IPS-18c (cell line): ENCODE measurements around the gene ATP4A.

Source experiments
- H3K4me3 ChIP-seq: 2 replicates; pipeline ENCODE4 v1.7.0; 2013; ENCODE audit warnings: low read depth, mild to moderate bottlenecking, low read length, moderate library complexity; ENCODE audit not compliant: insufficient read depth
- H3K9me3 ChIP-seq: one replicate; pipeline ENCODE4 v1.6.1; 2013; ENCODE audit warnings: mild to moderate bottlenecking, low read length, moderate library complexity; ENCODE audit not compliant: control insufficient read depth, insufficient read depth

Gene ATP4A

GRCh38 chr19:35516310-35516709 lies 47.1 kb downstream of the ATP4A start:
- Histone ChIP-seq H3K4me3 (no peak overlapping the region), H3K9me3 (no peaks in the 10 kb centered on the region)

DNA sequence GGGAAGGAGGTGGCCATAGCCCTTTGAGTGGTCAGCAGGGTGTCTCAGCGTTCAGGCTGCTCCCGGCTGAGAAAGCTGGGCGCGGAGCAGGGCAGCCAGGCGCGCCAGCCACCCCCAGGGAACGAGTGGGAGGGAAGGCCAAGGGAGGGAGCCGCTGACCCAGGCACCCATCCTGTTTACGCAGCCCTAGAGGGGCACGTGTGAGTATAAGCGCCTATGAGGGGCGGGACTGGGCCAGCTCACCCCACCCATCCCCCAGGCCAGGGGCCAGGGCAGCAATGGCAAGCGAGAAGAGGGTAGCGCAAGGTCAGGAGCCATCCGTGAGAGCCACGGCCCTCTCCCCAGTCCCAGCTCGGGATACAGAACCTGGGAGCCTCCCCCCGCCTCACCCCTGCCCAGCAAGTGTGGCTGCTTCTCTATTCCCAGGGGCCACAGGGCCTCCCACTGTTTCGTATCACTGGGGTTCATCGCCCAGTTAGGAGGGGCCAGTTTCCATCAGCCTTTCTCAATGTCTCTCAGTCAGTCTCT lies 49.1 kb downstream of the ATP4A start:
- H3K9me3 ChIP-seq, result no peaks in the 10 kb centered on the region
- peak overlapping the region; percentile 32 for H3K4me3 ChIP-seq

DNA sequence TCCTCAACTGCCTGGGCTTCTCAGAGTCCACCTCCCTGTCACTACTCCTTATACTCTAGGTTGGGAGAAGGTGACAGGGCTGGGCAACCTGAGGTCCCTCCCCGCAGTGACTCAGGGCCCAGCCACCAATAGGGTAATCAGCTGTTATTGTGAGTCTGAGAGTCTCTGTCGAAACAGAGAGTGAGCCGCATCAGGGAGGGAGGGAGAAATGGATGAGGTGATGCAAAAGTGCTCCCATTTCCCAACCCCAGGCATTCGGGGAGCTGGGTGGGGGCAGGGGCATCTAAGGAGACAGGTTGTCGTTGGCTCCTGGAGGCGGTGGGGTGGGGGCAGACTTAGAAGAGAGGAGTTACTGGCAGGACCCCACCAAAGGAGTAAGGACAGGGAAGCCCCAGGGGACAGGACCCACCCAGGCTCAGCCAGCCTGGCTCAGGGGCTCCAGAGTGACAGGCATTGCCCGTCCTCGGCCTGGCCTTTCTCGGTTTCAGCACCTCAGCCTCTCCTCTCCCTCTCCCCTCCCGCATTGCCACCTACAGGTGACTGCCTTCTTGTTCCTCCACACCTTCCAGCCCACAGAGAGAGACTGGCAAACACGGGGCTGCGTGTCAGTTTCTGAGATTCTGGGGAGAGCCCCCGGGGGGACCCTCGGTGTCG lies 49.7 kb downstream of the ATP4A start, which contains the start of gene DMKN:
TSS of gene DMKN (minus strand) at position 22 of the 654 bp plus-strand sequence. CDS start 174 bp downstream, outside the sequence.
- H3K4me3 ChIP-seq, result peak within 1 kb of the TSS; percentile 32

GRCh38 chr19:35512831-35513627 lies 50.4 kb downstream of the ATP4A start:
- no peak overlapping the region for H3K4me3 ChIP-seq
- H3K9me3 ChIP-seq, result no peaks in the 10 kb centered on the region

More for the DNA sequence above, 49.7 kb downstream of the ATP4A start, which contains the start of gene DMKN:
- H3K9me3 ChIP-seq, result no peaks in the 10 kb centered on the region

DNA sequence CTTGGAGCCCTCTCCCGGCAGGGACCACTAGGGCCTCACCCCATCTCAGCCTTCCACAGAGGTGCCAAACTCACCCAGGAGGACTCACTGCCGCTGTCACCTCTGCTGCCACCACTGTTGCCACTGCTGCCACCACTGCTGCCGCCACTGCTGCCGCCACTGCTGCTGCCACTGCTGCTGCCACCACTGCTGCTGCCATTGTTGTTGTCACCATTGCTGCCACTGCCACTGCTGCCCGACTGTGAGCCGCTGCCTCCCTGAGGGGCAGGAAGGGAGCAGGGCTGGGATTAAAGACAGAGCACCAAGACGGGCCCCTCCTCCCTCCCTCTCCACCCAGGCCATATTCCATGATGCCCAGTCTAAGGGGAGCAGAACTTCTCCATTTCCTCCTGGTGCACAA lies 52.1 kb downstream of the ATP4A start:
- Histone ChIP-seq H3K9me3 (peaks cover 2% of the 10 kb centered on the region), H3K4me3 (no peak overlapping the region)

DNA sequence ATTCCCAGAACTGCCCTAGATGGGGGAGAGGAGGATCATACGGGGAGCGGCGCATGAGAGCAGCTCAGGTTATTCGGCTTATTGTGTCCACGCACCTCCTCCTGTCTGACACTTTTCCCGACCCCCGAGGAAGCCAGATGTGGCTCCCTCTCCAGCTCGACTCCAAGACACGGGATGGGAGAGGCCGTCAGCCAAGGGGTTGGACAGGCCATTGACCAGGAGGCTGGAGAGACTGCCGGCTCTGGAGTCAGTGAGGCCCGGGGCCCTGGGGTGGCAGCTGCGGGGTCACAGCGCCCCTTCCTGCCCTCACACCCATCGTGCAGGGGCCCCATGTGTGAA lies 52.9 kb downstream of the ATP4A start:
- peak overlapping the region; percentile 22; the same call in 1 of the 2 replicates for H3K4me3 ChIP-seq
- H3K9me3 ChIP-seq, result peaks cover 2% of the 10 kb centered on the region

DNA sequence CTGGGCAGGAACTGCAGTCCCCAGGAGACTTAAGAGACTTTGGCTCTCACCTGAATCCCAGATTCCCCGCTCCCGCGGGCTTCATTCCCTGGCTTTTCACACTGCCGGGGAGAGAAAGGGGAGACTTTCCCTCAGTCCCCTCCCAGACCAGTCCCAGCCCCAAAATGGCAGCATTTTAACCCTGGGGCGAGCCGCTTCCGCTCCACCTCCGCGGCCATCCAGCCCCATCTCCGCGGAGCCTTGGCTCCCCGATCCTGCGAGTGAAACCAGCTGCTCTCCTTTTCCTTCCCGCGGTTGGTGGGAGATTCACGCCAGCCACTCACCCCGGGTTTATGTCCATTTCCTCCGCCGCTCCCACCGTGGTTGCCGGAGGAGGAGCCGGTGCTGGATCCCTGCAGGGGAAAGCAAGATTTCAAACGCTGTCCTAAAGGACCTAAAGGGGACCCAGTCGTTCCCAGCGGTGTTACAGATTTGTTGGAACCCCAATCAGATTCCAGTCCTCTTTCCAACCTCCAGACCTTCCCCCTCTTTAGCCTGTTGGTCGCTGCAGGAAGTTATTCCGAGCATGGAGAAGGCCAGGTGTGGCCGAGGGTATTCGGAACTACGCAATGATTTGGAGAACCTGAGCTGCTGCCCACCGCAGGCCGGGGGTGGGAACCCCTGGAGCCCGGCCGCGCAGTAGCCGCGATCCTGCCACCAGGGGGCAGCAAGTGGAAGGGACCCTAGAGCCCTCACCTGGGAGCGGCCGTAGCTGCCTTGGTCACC lies 53.4 kb downstream of the ATP4A start:
- Histone ChIP-seq H3K4me3 (peak overlapping the region; percentile 98), H3K9me3 (peaks cover 2% of the 10 kb centered on the region)

GRCh38 chr19:35509018-35509652 lies 54.3 kb downstream of the ATP4A start:
- H3K4me3 ChIP-seq, result peak overlapping the region; percentile 98
- H3K9me3 ChIP-seq, result peaks cover 2% of the 10 kb centered on the region

DNA sequence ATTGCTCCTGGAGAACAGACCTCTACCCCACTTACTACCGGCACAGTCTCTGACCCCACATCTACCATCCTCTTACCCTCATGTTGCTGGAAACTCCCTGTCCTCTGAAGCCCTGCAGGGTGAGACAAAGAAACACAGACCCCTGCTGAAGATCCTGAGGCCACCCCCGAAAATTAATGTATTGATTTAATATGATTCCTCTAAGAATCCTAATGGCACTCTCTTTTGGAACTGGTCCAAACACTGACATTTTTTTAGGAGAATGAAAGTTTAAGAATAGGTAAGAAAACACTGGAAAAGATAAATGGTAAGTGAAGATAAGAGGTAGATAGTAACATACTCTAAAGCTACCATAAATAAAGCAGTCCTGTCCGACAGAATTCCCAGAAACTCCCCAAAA lies 55.3 kb downstream of the ATP4A start:
- Histone ChIP-seq H3K4me3 (peak overlapping the region; percentile 0; the same call in 1 of the 2 replicates), H3K9me3 (peaks cover 2% of the 10 kb centered on the region)

DNA sequence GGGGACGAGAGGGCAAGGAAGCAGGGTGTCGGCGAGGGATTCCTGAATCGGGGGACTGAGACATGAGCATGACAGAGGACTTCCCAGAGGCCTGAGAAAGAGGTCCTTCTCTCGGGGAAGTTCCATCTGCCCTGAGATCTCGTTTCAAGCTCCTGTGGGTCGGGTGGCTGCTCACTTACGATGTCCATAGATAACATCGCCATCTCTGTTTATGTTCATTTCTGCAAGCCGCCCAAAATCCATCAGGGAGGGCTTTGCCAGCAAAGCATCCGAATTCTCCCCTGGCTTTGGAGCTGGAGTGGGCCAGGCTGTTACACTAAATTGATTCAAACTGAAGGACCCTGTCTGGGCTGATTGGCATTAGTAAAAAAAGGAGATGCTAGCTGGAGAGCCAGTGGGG lies 55.9 kb downstream of the ATP4A start:
- Histone ChIP-seq H3K9me3 (peaks cover 2% of the 10 kb centered on the region), H3K4me3 (peak overlapping the region; percentile 0; the same call in 1 of the 2 replicates)

- Histone ChIP-seq H3K9me3 (peaks cover 2% of the 10 kb centered on the region), H3K4me3 (no peak overlapping the region)
Measured at GRCh38 chr19:35506011-35506410, 57.4 kb downstream of the ATP4A start.

DNA sequence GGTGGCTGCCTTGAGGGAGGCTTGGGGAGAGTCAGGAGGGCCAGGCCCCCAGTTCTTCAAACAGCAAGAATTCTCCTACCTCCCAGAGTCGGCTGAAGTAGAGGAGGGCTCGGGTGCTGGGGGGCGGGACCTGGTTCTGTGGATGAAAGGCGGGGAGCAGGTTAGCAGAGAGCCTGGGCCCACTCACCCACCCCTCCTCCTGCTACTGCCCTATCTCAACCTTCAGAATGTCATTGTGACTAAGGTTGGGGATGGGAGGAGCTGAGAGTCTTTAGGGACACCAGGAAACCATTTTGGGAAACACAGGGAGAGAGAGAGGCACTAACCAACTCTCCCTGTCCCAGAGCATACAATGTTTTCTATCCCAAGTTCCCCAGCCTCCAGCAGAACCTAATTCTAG lies 60.7 kb downstream of the ATP4A start:
- H3K4me3 ChIP-seq, result no peak overlapping the region
- H3K9me3 ChIP-seq, result peaks cover 2% of the 10 kb centered on the region

GRCh38 chr19:35501684-35502083 lies 61.8 kb downstream of the ATP4A start:
- peaks cover 2% of the 10 kb centered on the region for H3K9me3 ChIP-seq
- H3K4me3 ChIP-seq, result no peak overlapping the region

DNA sequence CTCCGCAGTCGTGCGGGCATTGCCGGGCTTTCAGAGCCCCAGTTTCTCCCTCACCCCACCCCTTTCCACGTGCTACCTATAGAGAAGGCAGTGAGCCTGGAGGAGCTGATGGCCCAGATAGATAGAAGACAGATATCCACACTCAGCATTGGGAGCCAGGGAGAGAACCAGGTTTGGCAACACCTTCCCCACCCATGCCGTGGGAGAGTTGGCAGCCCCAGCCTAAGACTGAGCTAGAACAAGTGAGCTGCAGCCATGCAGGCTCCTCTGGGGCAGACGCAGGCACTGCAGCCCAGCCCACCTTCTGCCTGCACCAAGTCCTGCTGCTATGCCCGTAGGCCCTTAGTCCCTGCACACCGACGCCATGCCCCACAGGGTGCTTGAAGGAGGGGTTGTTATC lies 62.8 kb downstream of the ATP4A start:
- peaks cover 2% of the 10 kb centered on the region for H3K9me3 ChIP-seq
- H3K4me3 ChIP-seq, result no peak overlapping the region
